GM12891 (cell line): ENCODE data around the gene SOX9.

Experiments used
- PAX5 ChIP-seq: IDR thresholded peaks from 2 replicates; pipeline ENCODE4 v1.6.1; 2011; ENCODE audit warnings: low read length, moderate library complexity, mild to moderate bottlenecking; ENCODE audit not compliant: insufficient read depth, severe bottlenecking
- POLR2A ChIP-seq: IDR thresholded peaks from 2 replicates; pipeline ENCODE4 v1.6.1; 2011; ENCODE audit warnings: low read depth, low read length, control low read depth
- POLR2AphosphoS5 ChIP-seq: IDR thresholded peaks from 2 replicates; pipeline ENCODE4 v1.6.1; 2011; ENCODE audit warnings: low read depth, low read length, control low read depth
- SPI1 ChIP-seq: IDR thresholded peaks from 2 replicates; pipeline ENCODE4 v1.6.1; 2011; ENCODE audit warnings: low read depth, low read length, control low read depth
- TAF1 ChIP-seq: IDR thresholded peaks from 2 replicates; pipeline ENCODE4 v1.6.1; 2011; ENCODE audit warnings: low read depth, low read length, control low read depth

DNA sequence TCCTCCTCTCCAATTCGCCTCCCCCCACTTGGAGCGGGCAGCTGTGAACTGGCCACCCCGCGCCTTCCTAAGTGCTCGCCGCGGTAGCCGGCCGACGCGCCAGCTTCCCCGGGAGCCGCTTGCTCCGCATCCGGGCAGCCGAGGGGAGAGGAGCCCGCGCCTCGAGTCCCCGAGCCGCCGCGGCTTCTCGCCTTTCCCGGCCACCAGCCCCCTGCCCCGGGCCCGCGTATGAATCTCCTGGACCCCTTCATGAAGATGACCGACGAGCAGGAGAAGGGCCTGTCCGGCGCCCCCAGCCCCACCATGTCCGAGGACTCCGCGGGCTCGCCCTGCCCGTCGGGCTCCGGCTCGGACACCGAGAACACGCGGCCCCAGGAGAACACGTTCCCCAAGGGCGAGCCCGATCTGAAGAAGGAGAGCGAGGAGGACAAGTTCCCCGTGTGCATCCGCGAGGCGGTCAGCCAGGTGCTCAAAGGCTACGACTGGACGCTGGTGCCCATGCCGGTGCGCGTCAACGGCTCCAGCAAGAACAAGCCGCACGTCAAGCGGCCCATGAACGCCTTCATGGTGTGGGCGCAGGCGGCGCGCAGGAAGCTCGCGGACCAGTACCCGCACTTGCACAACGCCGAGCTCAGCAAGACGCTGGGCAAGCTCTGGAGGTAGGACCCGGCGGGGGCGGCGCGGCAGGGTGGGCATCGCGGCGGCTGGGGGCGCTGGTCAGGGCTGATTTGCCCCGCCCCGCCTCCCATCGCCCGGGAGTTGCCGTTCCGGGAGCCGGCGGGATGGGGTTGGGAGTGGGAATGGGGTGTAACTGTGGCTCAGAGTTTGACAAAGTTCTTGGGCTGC is 567 bp downstream of the SOX9 start:
- TF ChIP-seq POLR2A (no peak), POLR2AphosphoS5 (no peak; the same call in 1 of the 2 replicates), TAF1 (no peak), PAX5 (no peak), SPI1 (no peak)
